ENCODE measurements around the gene GBA2.

Gene GBA2

GRCh38 chr9:35714123-35714522, 34.9 kb downstream of the GBA2 start:
- no peak for DNase-seq

- no peak for DNase-seq
Measured at GRCh38 chr9:35713578-35713977, 35.5 kb downstream of the GBA2 start.

- no peak for DNase-seq
Measured at GRCh38 chr9:35712762-35713400, 36.1 kb downstream of the GBA2 start.

- DNase-seq = no peak
Measured at GRCh38 chr9:35711501-35712428, 37.3 kb downstream of the GBA2 start.

- DNase-seq = no peak
Measured at GRCh38 chr9:35710818-35711500, 38.1 kb downstream of the GBA2 start.

GRCh38 chr9:35708146-35708545, 40.9 kb downstream of the GBA2 start:
- DNase-seq = no peak

GRCh38 chr9:35706951-35707350, 42.1 kb downstream of the GBA2 start:
- DNase-seq = no peak

- no peak for DNase-seq
Measured at GRCh38 chr9:35705836-35706430, 43.1 kb downstream of the GBA2 start.

- DNase-seq = no peak
Measured at GRCh38 chr9:35705372-35705771, 43.7 kb downstream of the GBA2 start.

- no peak for DNase-seq
Measured at GRCh38 chr9:35703906-35704672, 44.9 kb downstream of the GBA2 start.

- DNase-seq = no peak
Measured at GRCh38 chr9:35702696-35703095, 46.3 kb downstream of the GBA2 start.

- DNase-seq = no peak
Measured at GRCh38 chr9:35700942-35701341, 48.1 kb downstream of the GBA2 start.

GRCh38 chr9:35700031-35700430, 49.0 kb downstream of the GBA2 start:
- no peak for DNase-seq

- no peak for DNase-seq
Measured at GRCh38 chr9:35698231-35698630, 50.8 kb downstream of the GBA2 start.

- DNase-seq = no peak
Measured at GRCh38 chr9:35697486-35697885, 51.5 kb downstream of the GBA2 start.

- DNase-seq = peak; percentile 57
Measured at GRCh38 chr9:35696520-35697215, 52.4 kb downstream of the GBA2 start.

- DNase-seq = no peak
Measured at GRCh38 chr9:35695943-35696401, 53.1 kb downstream of the GBA2 start.

GRCh38 chr9:35691757-35692301, 57.2 kb downstream of the GBA2 start:
- no peak for DNase-seq

GRCh38 chr9:35691334-35691650, 57.7 kb downstream of the GBA2 start:
- DNase-seq = no peak

GRCh38 chr9:35690614-35691333, 58.3 kb downstream of the GBA2 start:
- DNase-seq = peak; percentile 11

GRCh38 chr9:35690294-35690613, 58.8 kb downstream of the GBA2 start:
- DNase-seq = no peak
